Stimulated activated CD8-positive, alpha-beta memory T cell treated with anti-CD3 and anti-CD28 coated beads, Interleukin-15, amount 100 ng/mL, for 24 hours (primary cell): ENCODE measurements around the gene C1orf35.

Experiments used
- DNase-seq: peaks from one replicate; pipeline ENCODE4 v3.0.0-alpha.2; 2020; ENCODE audit warnings: low read depth

Gene C1orf35

GRCh38 chr1:228102791-228103620 is at the start of gene C1orf35:
Gene C1orf35, minus strand, starts transcription at chr1:228103325. Its CDS starts 98 bp downstream, at chr1:228103227.
- peak; percentile 96 for DNase-seq

- DNase-seq: no peak
These were observed 49.8 kb upstream of the C1orf35 start for GRCh38 chr1:228152918-228153258.

- no peak for DNase-seq
These were observed 49.2 kb upstream of the C1orf35 start for GRCh38 chr1:228152097-228152917.

- DNase-seq: no peak
These were observed 48.2 kb upstream of the C1orf35 start for GRCh38 chr1:228151180-228151925.

GRCh38 chr1:228150461-228151179 is 47.5 kb upstream of the C1orf35 start:
- DNase-seq: no peak

GRCh38 chr1:228150120-228150460 is 47.0 kb upstream of the C1orf35 start:
- DNase-seq: no peak

GRCh38 chr1:228149406-228150119 is 46.4 kb upstream of the C1orf35 start, which contains the start of gene GJC2:
Gene GJC2, plus strand, starts transcription at chr1:228149930. Its CDS starts 7,829 bp downstream, at chr1:228157759.
- DNase-seq: no peak

GRCh38 chr1:228148935-228149405 is 45.8 kb upstream of the C1orf35 start:
- no peak for DNase-seq

GRCh38 chr1:228148196-228148861 is 45.2 kb upstream of the C1orf35 start:
- DNase-seq: no peak

GRCh38 chr1:228147768-228148167 is 44.6 kb upstream of the C1orf35 start:
- DNase-seq: no peak

GRCh38 chr1:228147151-228147693 is 44.1 kb upstream of the C1orf35 start:
- no peak for DNase-seq

- DNase-seq: no peak
These were observed 43.5 kb upstream of the C1orf35 start for GRCh38 chr1:228146417-228147150.

- DNase-seq: no peak
These were observed 42.6 kb upstream of the C1orf35 start for GRCh38 chr1:228145463-228146416.

GRCh38 chr1:228144993-228145343 is 41.8 kb upstream of the C1orf35 start:
- DNase-seq: no peak

GRCh38 chr1:228144193-228144992 is 41.3 kb upstream of the C1orf35 start:
- no peak for DNase-seq

GRCh38 chr1:228143480-228144192 is 40.5 kb upstream of the C1orf35 start:
- no peak for DNase-seq

GRCh38 chr1:228142701-228143136 is 39.6 kb upstream of the C1orf35 start:
- no peak for DNase-seq
